Stimulated activated CD4-positive, alpha-beta T cell treated with anti-CD3 and anti-CD28 coated beads, Interleukin-4, amount 100 ng/mL, for 24 hours (primary cell): ENCODE results near the gene PAQR3.
"Not testable (repeated sequence)": the region's sequence is repeated elsewhere in the genome, so short reads cannot be mapped to it uniquely, and the experiment has no call there.

Experiments
- DNase-seq: peaks from one replicate; pipeline ENCODE4 v3.0.0-alpha.2; 2020

The PAQR3 gene

GRCh38 chr4:78923464-78924312, 15.6 kb downstream of the PAQR3 start:
- no peak for DNase-seq

GRCh38 chr4:78922207-78922606, 17.0 kb downstream of the PAQR3 start:
- DNase-seq = no peak

GRCh38 chr4:78910612-78911011, 28.6 kb downstream of the PAQR3 start:
- no peak for DNase-seq

- DNase-seq = not testable (repeated sequence)
Measured at GRCh38 chr4:78908974-78909373, 30.3 kb downstream of the PAQR3 start.

GRCh38 chr4:78907638-78908037, 31.6 kb downstream of the PAQR3 start:
- no peak for DNase-seq

- no peak for DNase-seq
Measured at GRCh38 chr4:78904143-78904542, 35.1 kb downstream of the PAQR3 start.

GRCh38 chr4:78902298-78902697, 36.9 kb downstream of the PAQR3 start:
- DNase-seq = no peak

GRCh38 chr4:78901882-78902281, 37.4 kb downstream of the PAQR3 start:
- DNase-seq = no peak

GRCh38 chr4:78899302-78899701, 39.9 kb downstream of the PAQR3 start:
- DNase-seq = no peak

- no peak for DNase-seq
Measured at GRCh38 chr4:78889955-78890354, 49.3 kb downstream of the PAQR3 start.

GRCh38 chr4:78885598-78885997, 53.6 kb downstream of the PAQR3 start:
- no peak for DNase-seq

- no peak for DNase-seq
Measured at GRCh38 chr4:78880874-78881492, 58.3 kb downstream of the PAQR3 start.

- DNase-seq = no peak
Measured at GRCh38 chr4:78878031-78878430, 61.2 kb downstream of the PAQR3 start.

- DNase-seq = no peak
Measured at GRCh38 chr4:78876568-78877320, 62.5 kb downstream of the PAQR3 start.

- DNase-seq = no peak
Measured at GRCh38 chr4:78870056-78870455, 69.2 kb downstream of the PAQR3 start.

GRCh38 chr4:78868712-78869111, 70.5 kb downstream of the PAQR3 start:
- not testable (repeated sequence) for DNase-seq

GRCh38 chr4:78865451-78865850, 73.8 kb downstream of the PAQR3 start:
- DNase-seq = no peak

GRCh38 chr4:78864405-78865024, 74.7 kb downstream of the PAQR3 start:
- DNase-seq = peak; percentile 23

- no peak for DNase-seq
Measured at GRCh38 chr4:78863991-78864390, 75.2 kb downstream of the PAQR3 start.

GRCh38 chr4:78863254-78863869, 75.9 kb downstream of the PAQR3 start:
- no peak for DNase-seq

GRCh38 chr4:78862314-78862737, 76.9 kb downstream of the PAQR3 start:
- no peak for DNase-seq
